UCSD-AML1 (cell line): ENCODE results near the gene ZFP36L1.

Experiments
- DNase-seq: peaks from one replicate; lab custom pipeline; 2025; ENCODE audit not compliant: unreplicated experiment; lab: John Stamatoyannopoulos, UW

The ZFP36L1 gene

DNA sequence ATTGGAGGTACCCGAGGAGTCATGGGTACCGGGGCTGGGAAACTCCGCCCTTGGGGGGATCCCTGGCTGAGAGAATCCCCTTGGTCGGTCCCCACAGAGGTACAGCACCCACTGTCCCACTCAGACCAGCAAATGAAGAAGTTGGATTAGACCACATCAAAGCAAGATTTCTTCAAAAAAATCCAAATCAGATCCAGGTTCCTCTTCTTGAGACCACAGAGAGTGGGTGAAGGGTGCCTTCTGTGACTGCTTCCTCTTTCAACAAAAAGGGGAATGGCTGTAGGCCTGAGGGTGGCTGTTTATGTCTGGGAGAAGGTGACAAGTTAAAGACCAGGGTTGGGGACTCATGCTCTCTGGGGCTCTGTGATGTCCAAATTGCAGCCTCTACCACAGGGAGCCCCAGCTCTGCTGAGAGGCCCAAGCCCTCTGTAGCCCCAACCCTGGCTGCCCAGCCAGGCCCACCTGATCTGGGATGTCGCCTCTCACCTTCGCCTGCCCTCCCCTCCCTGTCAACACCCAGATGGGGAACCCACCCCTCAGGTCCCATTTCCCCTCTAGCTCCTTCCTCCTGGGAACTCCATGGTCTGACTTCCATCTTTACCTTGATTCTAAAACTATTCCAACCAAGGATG, 50.9 kb downstream of the ZFP36L1 start:
- no peak for DNase-seq

DNA sequence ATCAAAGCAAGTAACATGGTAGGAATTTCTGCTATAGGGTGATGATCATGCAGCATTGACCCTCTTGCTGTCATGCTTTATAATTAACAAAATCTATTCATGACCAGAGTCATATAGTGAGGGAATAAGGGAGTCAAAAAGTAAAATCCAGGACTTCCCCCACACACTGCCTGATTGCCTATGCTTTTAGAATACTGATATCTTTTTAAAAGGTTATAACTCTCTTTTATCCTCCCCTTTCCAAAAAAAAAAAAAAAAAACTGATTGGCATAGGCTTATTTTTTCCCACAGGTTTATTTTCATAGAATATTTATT, 51.4 kb downstream of the ZFP36L1 start:
- no peak for DNase-seq

DNA sequence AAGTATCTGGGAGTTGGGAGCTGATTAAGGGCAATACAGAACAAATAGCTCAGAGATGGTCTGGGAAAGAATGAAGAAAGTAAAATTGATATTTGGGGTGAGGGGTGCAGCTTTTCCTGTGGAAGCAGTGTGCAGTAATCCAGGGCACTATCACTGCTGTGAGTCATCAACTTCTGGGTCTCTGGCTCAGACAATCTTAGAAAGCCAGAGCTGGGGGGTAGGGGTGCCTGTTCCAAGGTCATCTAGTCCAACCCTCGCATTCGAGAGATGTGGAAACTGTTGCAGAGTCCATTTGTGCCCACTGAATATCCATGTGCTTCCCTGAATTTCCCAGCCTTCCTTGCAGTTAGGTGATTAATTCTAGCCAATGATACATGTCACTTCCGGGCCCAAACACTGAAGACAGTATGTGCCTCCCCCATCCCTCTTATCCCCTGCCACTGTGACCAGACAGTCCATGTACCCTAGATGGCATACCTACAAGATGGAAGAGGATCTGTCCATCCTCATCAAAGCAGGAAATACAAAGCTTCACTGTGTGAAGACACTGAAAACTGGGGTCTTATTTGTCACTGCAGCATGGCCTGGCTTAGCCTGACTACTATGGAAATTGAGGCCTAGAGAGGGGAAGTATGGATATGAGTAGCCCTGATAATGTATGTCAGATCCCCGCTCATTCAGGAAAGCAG, 51.9 kb downstream of the ZFP36L1 start:
- DNase-seq = no peak

DNA sequence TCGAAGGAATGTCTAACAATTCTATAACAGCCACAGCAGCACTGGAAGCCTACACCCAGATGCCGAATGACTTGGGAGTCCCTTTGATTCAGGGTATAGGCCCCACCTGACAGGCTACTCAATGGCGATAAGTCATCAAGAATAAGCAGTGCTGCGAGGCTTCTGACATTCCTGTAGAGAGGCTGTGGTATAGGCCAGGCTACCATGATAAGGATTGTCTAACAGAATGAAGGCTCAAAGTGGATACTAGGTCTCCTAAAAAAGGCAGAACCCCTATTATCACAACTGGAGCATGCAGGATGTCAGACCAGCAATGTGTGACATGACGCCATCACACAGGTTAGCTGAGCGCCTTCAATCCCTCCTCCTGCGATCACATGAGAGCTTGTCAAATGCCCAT, 53.2 kb downstream of the ZFP36L1 start:
- no peak for DNase-seq

DNA sequence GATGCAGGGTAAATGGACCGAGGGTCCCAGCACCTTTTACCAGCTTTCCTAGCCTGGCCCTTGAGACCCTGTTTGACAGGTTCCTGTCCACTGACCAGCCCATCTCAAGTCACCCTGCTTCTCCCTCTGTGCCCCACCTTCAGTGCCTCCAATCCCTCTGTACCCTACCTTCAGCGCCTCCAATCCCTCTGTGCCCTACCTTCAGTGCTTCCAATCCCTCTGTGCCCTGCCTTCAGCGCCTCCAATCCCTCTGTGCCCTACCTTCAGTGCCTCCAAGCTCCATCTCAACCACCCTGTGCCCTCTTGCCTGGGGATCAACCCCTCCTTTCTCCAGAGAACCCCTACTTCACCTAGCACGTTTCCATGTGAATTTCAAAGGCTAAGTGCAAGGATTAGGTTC, 54.3 kb downstream of the ZFP36L1 start:
- DNase-seq = no peak
